HG02840 (cell line): ENCODE results near the gene C17orf114.
A peak's percentile ranks its signal among the peaks of the same experiment; 100 is the strongest.

Experiments
- ATAC-seq: cut with Tn5 transposase; IDR thresholded peaks from one replicate; pipeline ENCODE4 v1.9.1; 2021; ENCODE audit warnings: mild to moderate bottlenecking, moderate library complexity, moderate number of reproducible peaks; ENCODE audit not compliant: unreplicated experiment, low FRiP score

C17orf114 gene

GRCh38 chr17:4802228-4802627 lies at the start of gene C17orf114:
Gene C17orf114, minus strand, starts transcription at chr17:4802328.
- ATAC-seq, result no peak

GRCh38 chr17:4851084-4851483 lies 49.0 kb upstream of the C17orf114 start:
- ATAC-seq, result no peak

DNA sequence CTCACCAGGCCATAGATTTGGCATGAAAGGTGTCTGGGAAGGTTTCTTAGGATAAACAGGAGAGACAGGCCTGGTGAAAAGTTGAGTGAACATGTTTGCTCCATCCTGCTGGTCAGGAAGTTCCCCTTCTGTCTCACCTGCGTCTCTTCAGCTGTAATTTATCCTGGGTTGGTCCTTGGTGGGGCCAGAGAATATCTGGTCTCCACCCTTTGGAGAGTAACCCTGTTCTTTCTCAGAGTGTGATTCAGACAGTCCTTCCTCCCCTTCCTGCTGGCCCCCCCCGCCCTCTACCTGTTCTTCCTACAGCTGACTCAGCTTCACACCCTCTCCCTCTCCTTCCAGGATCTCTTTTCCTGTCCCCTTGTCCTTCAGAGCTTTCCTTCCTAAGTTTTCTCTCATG lies 48.1 kb upstream of the C17orf114 start:
- no peak for ATAC-seq

- ATAC-seq, result no peak
Measured at GRCh38 chr17:4849011-4849536, 46.9 kb upstream of the C17orf114 start.

GRCh38 chr17:4846635-4847390 lies 44.7 kb upstream of the C17orf114 start:
- no peak for ATAC-seq

- no peak for ATAC-seq
Measured at GRCh38 chr17:4845118-4845517, 43.0 kb upstream of the C17orf114 start.

- no peak for ATAC-seq
Measured at GRCh38 chr17:4843321-4844000, 41.3 kb upstream of the C17orf114 start.

DNA sequence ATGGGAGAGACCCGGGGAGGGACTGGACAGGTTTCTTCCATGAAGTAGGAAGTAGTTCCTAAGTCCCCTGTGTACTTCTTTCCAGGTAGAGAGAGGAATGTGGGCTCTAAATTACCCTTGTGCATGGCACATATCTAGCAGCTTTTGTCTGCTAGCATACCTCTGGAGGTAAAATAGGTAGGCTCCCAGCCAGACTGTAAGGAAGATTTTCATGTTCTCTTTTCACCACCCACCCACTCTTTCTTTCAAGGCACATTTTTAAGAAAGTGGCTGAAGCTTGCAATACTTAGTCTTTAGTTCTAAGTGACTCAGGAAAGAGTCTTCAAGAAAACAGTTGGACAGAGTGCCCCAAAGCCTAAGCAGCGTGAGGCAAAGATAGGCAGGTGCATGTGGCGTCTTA lies 40.2 kb upstream of the C17orf114 start:
- no peak for ATAC-seq

- no peak for ATAC-seq
Measured at GRCh38 chr17:4840893-4841242, 38.7 kb upstream of the C17orf114 start.

GRCh38 chr17:4839965-4840892 lies 38.1 kb upstream of the C17orf114 start:
- no peak for ATAC-seq

GRCh38 chr17:4839221-4839620 lies 37.1 kb upstream of the C17orf114 start:
- ATAC-seq, result no peak

- ATAC-seq, result no peak
Measured at GRCh38 chr17:4838309-4838785, 36.2 kb upstream of the C17orf114 start.

- no peak for ATAC-seq
Measured at GRCh38 chr17:4837471-4838308, 35.6 kb upstream of the C17orf114 start.

DNA sequence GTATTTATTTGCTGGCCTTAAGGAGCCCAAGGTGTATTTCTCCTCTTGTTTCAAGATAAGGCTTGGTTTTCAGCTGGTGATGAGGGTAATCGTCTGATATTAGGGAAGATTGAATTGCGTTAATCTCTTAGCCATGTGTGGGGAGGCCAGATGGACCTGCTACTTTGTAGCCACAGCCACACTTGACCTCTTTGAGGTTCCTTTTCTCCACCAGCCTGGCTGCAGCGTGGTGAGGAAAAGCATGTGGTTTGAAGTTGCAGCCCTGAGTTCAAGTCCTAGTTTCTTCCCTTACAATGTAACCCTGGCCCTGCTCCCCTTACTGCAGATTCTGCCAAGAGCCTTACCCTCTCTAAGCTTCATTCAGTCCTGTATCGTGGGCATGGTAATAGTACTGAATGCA lies 34.1 kb upstream of the C17orf114 start:
- ATAC-seq, result no peak

- ATAC-seq, result no peak
Measured at GRCh38 chr17:4834681-4835020, 32.5 kb upstream of the C17orf114 start.

DNA sequence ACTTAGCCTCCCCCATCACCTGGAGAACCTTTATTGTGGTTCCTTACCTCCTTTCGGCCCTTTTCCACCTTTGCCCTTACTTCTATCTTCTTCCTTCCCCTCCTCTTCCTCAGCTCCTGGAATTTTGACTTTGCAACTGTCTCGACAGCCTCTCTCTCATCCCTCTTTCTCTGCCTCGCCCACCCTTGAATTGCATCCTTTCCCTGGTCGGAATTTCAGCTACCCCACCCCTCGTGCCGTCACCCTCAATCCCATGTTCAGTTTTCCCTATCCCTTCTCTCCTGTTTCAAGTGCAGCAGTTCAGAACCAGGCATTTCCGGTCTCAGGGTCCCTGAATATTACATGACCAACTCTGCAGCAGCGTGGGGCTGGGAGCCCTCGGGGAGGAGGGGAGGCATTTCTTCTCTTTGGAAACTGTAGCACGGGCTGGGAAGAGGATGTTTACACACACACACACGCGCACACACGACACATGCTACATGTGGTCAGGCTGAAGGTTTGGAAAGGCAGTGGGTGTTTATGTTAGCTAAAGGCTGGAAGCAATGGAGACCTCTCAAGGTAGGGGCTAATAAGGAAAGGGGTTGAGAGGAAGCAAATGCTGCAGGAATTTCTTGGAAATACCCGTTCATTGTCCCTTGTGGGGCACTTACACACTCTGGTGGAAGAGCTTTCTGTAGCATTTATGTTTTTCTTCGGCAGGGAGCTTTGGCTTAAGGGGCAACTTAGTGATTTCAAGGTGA lies 32.0 kb upstream of the C17orf114 start:
- no peak for ATAC-seq

DNA sequence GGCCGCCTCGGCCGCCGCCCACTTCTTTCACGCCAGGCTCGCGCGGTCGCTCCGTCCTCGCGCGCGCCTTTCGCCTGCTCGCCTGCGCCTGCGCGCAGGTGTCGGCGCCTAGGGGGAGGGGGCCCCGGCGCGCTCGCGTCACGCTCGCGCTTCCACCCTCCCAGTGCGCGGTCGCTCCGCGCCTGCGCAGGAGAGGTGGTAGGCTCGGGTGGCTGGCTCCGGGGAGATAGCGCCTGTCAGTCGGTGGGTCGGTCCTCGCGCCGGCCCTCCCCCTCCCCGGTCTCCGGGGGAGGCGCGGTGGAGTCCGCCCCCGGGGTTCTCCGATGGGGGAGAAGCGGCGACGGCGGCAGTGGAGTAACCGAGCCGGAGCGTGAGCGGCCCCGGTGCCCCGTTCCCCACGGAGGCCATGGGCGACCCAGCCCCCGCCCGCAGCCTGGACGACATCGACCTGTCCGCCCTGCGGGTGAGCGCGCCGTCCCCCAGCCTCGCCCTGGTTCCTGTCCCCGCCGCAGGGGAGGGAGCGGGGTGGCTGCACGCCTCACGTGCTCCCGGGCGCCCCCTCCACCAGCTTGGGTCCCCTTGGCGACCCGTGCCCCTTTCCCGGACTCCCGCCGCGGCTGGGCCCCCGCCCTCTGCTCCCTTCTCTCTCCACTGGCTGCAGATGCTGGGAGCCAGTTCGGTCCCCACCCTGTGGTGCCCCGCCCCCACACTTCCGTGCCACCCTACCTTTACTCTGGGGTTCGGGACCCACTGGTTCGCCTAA lies 31.2 kb upstream of the C17orf114 start, which contains the start of gene MINK1:
Gene MINK1, plus strand, starts transcription at position 163 of the 763 bp plus-strand sequence. Its CDS starts 244 bp downstream, at position 407.
- peak; percentile 86 for ATAC-seq

DNA sequence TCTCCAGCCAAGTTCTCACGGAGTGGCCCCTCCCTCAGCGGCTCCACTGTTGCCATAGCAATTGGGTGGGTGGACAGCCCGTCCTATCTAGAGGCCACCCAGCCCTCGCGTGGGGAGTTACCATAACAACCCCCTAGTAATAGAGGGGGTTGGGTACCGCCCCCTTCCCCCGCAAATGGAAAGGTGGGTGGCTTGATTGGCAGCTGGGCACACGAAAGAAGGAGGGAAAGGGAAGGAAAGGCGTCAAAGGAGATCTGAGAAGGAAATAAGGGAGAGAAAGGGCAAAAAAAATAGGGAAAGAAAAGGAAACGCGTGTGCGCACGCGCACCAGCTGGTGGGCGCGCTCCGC lies 30.7 kb upstream of the C17orf114 start:
- ATAC-seq, result peak; percentile 29
